Measurements from ENCODE around the gene DOCK8. TPM values are rescaled to one million over a fixed set of nuclear protein-coding genes. Genes with fewer than 3 reads are reported as not detected.

DOCK8 gene
- total RNA-seq, 1 donor from 2014 or later: 65.8 TPM

GRCh38 chr9:306907-307306 lies 92.2 kb downstream of the DOCK8 start:
- DNase-seq (ENCODE audit: low spot score): no peak

- DNase-seq (ENCODE audit: low spot score): no peak
These were observed 97.2 kb downstream of the DOCK8 start for GRCh38 chr9:311841-312240.

GRCh38 chr9:312596-313320 lies 98.1 kb downstream of the DOCK8 start:
- no peak for DNase-seq (ENCODE audit: low spot score)

- DNase-seq (ENCODE audit: low spot score): no peak
These were observed 101.8 kb downstream of the DOCK8 start for GRCh38 chr9:316382-316965.

- no peak for DNase-seq (ENCODE audit: low spot score)
These were observed 104.0 kb downstream of the DOCK8 start for GRCh38 chr9:318646-319045.

- DNase-seq (ENCODE audit: low spot score): no peak
These were observed 110.3 kb downstream of the DOCK8 start for GRCh38 chr9:324971-325370.

GRCh38 chr9:326667-327066 lies 112.0 kb downstream of the DOCK8 start:
- DNase-seq (ENCODE audit: low spot score): no peak

GRCh38 chr9:328453-328852 lies 113.8 kb downstream of the DOCK8 start:
- DNase-seq (ENCODE audit: low spot score): no peak

- no peak for DNase-seq (ENCODE audit: low spot score)
These were observed 116.5 kb downstream of the DOCK8 start for GRCh38 chr9:331197-331596.

GRCh38 chr9:335373-335772 lies 120.7 kb downstream of the DOCK8 start:
- DNase-seq (ENCODE audit: low spot score): no peak

GRCh38 chr9:336039-336438 lies 121.4 kb downstream of the DOCK8 start:
- no peak for DNase-seq (ENCODE audit: low spot score)

- no peak for DNase-seq (ENCODE audit: low spot score)
These were observed 123.9 kb downstream of the DOCK8 start for GRCh38 chr9:338602-339001.

- no peak for DNase-seq (ENCODE audit: low spot score)
These were observed 127.2 kb downstream of the DOCK8 start for GRCh38 chr9:341634-342421.

- no peak for DNase-seq (ENCODE audit: low spot score)
These were observed 129.1 kb downstream of the DOCK8 start for GRCh38 chr9:343773-344172.

GRCh38 chr9:346111-346571 lies 131.5 kb downstream of the DOCK8 start:
- no peak for DNase-seq (ENCODE audit: low spot score)

GRCh38 chr9:347667-348292 lies 133.1 kb downstream of the DOCK8 start:
- DNase-seq (ENCODE audit: low spot score): no peak

GRCh38 chr9:350384-350783 lies 135.7 kb downstream of the DOCK8 start:
- DNase-seq (ENCODE audit: low spot score): no peak

- no peak for DNase-seq (ENCODE audit: low spot score)
These were observed 137.3 kb downstream of the DOCK8 start for GRCh38 chr9:351916-352315.

- DNase-seq (ENCODE audit: low spot score): no peak
These were observed 138.4 kb downstream of the DOCK8 start for GRCh38 chr9:353077-353476.

- no peak for DNase-seq (ENCODE audit: low spot score)
These were observed 139.8 kb downstream of the DOCK8 start for GRCh38 chr9:354453-354852.

GRCh38 chr9:357560-357959 lies 142.9 kb downstream of the DOCK8 start:
- no peak for DNase-seq (ENCODE audit: low spot score)

- no peak for DNase-seq (ENCODE audit: low spot score)
These were observed 148.1 kb downstream of the DOCK8 start for GRCh38 chr9:362561-363273.
